Activated CD8-positive, alpha-beta memory T cell treated with anti-CD3 and anti-CD28 coated beads, Interleukin-2, amount 50 U/mL, for 48 hours (primary cell): ENCODE results near the gene SHF.

Experiments
- DNase-seq: peaks from one replicate; pipeline ENCODE4 v3.0.0-alpha.2; 2020

The SHF gene

DNA sequence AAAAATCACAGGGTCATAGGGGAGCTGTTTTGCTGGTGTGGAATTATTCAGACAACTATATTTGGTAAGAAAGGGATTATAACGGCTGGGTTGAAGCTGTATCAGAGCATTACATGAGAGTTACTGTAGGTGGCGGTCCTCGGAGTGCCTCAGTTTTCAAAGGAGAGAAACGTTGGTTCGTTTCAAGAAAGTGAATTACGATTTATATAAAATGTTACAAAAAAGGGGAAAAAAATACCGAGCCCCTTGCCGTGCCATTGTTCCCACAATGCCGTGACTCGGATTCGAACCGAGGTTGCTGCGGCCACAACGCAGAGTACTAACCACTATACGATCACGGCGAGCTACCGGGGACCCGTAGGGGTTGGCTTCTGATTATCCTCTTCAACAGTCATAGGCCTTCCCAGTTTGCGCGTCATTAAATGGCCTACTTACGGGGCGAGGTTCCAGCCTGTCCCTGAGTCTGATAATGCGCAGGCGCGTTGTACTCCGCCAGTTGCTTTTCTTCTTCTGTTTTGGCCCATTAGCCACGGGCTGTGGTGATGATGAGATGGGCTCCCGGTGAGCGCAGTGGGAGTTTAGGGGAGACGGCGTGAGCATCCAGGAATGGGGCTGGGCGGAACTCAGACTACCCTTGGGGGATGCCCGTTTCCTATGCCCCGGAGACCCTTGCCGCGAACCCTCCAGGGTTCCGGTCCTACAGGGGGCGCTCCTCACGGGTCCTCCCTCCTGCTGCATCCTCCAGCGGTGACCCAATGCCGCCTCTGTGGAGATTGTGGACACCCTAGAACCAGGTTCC, 10.8 kb upstream of the SHF start:
- peak; percentile 98 for DNase-seq

DNA sequence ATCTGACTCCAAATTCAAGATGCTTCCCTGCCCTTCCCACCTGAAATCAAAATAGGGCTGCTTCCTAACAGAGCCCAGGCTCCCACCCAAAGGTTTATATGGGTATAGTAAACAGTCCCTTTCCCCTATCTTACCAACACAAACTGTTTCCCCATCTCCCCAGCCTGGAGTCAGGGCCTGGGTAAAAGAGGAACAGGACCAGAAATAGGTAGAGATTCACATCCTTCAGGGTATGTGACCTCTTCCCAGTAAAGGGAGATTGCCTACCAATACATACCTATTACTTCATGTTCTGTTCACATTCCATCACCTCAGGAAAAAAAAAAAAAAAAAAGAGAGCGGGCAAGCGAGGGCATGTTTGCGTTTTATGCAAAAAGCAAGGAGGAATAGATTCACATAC, 9.7 kb upstream of the SHF start:
- no peak for DNase-seq

DNA sequence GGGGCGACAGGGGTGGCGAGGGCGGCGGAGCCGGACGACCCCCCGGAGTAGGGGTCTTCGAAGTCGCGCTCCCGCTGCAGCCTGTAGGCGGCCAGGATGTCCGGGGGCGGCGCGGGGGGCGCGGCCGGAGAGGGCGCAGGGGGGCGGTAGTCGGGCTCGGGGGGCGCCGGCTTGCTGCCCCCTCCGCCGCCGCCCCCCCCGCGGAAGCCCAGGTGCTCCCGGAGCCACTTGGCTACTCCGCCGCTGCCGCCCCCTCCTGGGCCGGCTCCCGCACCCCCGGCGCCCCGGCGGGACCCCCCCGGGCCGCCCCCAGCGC, 230 bp downstream of the SHF start:
- DNase-seq = no peak

DNA sequence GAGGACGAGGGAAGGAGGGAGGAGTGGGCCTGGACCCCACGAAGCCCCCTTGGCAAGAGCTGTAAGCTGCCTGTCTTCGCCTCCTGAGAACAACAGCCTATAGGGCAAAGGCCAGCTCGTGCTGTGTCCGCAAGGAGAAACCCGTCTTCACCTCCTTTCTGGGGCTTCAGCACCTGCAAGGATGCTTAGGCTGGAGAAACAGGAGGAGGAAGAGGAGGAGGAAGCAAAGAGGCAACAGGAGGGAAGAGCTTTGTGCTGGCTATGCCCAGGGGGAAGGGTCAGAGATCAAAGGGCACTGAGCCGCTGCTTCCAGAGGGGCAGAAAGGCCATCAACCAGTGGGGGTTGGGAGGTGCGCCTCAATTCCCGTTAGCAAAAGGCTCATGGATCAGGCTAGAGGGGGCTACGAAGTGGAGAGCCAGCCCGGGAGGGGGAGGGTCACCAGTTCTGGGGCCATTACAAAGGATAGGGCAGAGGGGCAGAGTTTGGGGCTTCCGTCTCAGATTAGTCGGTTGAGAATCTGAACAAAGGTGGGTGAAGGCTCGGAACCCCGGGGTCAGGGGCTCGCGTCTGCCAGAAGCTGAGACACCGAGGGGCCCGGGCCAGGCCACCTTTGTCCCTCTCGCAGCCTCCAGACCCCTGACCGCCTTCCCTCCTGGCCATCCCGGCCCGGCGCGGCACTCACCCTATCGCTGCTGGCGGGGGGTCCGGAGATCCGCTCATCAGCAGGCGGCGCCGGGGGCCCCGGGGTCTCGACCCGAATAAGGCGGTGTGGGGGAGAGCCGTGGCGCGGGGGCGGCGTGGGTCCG, 792 bp downstream of the SHF start:
- no peak for DNase-seq

DNA sequence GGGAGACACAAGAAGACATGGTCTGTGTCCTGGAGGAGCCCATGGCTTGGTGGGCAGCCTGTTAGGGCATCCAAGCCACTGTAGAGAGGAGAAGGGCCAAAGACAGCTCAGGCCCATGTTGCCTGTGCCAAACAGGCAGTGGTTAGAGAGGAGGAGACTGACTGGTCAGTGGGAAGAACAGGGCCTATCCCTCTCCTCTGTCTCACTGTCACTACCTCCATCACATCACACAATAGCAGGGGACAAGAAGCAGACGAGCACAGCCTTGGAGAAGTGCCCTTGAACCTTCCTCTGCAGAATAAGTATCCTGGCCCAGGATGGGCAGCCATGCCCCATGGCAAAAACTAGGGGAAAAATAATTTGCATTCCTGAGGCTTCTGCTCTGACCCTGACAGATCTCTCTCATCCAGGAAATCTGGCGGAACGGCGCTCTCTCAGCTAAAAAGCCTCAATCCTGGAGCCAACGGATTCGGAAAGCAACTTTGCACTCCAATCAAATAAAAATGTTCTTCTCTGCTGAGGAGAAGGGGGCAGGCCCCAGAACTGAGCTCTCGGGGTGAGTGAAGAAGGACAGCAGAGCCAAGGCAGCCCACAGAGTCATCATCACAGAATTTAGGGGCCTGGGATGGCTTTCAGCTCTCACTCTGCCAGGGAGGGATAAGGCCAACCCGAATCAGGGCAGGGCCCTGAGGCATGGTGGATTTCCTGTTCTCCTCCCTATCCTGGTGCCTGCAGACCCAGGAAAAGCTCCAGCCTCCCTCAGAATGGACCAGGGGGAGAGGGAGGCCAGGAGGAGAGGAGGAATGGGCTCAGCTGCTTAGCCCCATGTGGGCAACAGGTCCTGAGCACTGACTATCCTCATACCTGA, 1.6 kb downstream of the SHF start:
- DNase-seq = no peak

DNA sequence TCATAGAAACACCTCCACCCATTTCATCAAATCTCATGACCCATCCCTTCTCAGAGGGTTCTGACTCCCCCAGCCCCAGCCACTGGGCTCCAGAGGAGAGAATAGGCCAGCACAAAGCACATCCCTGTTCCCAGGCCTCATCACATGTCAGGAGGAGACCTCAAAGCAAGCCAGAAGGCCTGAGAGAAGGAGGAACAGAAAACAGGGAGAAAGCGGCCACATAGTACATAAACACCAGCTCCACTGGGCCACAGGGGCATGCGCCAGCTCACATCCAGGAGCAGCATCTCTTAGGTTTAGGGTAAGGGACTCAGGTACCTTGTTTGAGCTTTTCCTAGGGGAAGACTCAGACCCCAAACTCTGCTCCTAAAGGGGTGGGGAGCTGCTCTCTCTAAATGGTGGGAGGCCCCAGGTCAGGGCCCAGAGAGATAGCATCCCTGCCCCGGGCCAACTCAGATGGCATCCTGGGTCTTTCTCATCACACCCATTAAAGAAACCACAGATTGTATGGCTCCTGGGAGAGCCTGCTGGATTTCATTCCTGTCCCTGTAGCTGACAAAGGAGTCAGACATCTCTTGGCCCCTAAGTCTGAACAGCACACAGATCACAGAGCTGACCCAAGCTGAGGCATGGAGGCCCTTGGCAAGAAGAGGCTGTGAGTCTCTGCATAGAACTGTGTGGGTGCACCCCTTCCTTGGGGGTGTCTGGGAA, 2.5 kb downstream of the SHF start:
- no peak for DNase-seq

DNA sequence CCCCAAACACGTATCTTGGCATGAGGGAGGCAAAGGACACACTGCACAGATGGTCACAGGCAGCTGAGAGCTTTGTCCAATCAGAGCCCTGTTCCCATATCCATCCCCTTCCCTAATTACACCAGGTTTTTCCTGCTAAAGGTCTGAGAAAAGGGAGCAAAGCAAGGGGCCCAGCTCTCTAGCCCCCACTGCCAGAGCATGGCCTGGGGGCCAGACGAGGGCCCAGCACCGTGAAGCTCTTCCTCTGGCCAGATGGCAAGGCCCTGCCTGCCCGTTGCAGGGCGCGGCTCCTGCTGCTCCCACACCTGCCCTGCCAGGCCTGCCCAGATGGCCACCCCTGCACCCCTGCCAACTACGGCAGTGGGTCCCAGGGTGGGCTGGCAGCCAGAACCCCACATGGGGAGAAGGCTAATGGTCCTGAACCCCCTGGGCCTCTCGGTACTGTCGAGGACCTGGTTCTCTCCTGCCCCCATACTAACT, 3.2 kb downstream of the SHF start:
- no peak for DNase-seq

DNA sequence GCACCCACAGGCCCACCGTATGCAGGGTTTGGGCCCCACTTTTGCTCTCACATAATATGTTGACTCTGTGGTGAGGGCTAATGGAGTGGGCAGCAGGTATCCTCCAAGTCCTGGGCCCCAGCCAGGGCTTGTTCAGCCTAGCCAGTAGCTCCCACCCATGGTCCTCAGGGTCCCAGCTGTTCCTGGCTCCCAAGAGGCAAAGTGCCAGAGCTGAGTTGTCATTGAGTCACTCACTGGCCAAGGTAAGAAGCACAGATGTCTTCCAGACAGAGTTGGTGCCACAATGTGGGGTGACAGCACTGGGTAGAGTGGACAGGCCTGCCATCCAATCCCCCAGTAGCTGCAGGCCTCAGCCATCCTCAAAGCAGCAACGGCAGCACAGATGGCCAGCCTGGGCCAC, 4.3 kb downstream of the SHF start:
- DNase-seq = no peak

DNA sequence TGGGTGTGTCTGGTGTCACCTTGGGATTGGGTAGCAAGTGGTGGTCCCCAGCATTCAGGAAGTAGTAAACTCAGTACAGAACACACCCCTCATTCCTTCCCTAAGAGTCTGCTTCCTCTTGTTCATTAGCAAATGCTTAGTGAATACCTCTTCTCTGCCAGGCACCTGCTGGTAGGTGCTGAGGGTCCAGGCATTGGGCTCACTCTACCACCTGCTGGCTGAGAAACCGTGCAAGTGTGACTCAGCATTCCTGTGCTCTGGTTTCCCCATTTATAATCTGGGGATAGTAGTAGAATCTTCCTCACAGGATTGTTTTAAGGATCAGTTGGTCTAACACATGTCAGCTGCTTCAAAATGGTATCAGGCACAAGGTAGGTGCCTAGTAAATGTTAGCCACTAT, 4.8 kb downstream of the SHF start:
- no peak for DNase-seq

DNA sequence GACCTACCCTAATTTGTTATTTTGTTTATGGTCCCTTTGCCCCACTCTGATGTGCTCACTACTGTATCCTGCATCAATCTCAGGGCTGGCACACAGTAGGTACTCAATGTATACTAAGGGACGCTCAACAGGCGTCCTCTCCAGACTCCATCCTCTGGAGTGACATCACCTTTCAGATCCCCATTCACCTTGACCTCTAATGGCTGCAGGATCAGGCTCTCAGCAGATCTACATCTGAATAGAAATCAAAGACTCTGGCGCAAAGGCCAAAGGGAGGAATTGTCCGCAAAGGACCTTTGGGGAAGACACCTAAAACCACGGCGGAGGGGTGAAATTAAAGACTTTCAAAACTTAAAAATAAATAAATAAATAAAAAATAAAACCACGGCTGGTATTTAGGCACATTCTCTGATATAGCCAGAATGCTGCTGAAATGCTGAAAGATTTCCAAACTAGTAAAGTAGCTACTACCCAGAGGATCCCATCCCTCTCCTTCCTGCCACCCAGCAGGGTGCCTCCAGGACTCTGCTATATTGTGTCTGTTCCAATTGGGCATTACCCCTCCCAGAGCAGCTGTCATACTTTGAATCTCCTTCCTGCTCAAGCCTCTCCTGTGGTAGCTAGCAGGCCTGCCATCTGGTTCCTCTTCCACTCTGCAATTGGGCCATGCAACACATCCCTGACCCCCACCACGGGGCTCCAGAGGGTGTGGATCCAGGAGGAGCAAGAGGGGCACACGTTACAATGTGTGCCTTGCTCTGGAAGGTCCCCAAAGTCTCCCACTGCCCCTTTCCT, 6.1 kb downstream of the SHF start:
- DNase-seq = no peak

DNA sequence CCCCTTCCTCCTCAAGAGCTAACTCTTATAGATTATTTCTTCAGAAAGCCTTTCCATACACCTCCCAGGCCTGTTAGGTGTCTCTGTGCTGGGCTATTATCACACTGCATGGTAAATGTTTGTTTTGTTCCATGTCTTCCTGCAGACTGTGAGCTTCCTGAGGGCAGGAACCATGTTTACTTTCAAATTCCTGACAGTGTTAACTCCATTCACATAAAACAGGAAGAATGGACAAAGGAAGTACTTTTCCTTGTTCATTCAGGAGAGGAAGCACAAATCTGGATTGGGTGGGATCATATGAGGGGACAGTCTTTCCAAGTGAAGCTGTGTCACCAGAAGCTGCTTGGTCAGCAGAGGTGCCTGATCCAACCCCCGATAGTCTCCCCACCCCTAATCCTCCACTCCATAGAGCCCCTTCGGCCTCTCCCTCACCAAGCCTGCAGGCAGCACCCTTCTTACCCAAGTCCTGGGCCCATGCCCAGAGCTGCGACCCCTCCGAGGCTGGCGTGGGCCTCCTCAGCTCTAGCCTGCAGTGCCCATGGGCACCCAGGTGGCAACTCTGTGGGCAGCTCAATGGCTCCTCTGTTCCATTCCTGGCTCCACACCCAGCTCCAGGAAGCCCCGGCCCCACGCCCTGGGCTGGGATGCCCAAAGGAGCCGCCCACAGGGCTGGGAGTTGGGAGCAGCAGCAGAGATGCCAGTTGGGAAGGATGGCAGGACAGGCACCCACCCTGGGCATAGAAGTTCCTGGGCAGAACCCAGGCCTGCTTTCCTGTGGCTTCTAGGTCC, 6.9 kb downstream of the SHF start:
- peak; percentile 41 for DNase-seq

DNA sequence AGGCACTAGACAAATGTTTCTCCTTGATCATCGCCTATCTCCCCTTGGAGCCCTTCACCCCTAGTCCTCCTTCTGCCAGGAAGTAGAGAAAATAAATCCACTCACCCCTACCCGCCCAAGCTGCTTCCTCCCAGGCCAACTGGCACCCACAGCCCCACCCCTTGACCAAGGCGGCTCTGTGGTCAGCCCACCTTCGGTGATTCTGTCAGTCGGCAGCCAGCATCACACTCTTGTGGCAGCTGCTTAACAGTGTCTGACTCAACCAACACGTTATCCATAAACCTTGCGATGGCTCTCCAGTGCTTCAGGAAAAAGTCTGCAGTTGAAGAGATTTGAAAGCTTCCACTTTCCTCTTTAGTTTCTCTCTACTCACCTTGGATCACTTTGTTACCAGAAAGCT, 7.6 kb downstream of the SHF start:
- DNase-seq = no peak

DNA sequence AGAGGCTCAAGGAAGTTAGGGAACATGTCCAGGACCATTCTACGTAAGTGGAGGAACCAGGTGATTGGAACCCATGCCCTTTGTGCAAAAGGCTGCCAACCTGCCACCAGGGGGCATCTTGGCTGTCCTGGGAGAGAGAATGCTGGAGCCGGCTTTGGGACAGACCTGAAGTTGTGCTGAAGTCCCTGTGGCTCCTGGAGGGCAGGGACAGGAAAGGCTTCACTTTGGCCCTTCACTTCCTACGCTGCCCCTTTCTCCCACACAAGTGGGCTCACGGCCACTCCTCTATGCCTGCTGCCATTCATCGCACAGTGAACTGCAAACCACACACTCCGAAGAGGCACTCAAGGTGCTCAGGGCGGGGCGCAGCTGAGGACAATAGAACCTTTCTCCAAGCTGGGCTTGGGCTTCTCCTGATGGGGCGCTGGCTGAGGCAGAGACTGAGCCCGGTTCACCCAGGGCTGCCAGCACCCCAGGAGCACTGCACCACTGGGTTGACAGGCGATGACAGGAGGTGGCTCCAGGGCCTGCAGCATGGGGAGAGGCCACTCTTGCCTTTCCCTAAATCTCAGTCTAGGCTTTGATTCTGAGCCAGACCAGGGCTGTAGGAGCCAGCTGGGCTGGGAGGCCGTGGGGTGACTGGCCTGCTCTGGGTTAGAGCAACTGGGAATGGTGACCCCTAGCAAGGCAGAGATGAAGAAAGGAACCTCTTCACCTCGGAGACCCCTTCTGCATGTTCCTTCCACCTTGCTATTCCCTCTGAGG, 8.4 kb downstream of the SHF start:
- no peak for DNase-seq

DNA sequence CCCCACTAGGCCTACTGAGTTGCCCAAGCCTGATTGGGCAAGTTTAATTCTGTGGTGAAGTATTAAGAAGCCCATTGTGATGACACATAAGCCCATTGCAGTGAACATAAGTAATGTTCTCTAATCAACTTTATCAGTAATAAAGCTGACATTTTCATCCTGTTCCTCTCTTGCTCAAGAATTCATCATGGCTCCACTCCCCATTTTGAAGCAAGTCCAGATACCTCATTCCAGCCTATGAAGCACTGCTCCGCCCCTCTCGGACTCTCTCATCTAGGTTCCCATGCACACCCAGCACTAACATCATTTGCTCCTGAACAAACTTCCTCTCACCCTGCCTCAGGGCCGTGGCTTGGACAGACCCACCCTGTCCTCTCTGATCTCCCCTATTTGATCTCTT, 10.5 kb downstream of the SHF start:
- DNase-seq = no peak

DNA sequence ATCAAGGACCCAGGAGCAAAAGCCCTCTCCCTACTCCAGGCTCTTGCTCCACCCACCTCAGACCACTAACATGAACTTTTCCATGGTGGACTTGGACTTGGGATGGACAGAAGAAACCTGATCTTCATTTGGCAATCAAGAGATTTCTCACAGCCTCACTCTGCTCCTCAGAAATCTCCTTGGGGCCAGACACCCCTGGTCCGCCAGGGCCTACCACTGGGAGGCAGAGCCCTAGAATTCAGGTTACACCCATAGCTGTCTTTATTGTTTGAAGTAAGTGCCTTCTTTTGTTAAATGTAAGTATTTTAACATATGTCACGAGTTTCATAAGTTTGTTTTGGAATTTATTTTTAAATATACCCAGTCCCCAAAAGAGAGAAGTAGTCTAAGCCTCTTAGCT, 13.2 kb downstream of the SHF start:
- no peak for DNase-seq

DNA sequence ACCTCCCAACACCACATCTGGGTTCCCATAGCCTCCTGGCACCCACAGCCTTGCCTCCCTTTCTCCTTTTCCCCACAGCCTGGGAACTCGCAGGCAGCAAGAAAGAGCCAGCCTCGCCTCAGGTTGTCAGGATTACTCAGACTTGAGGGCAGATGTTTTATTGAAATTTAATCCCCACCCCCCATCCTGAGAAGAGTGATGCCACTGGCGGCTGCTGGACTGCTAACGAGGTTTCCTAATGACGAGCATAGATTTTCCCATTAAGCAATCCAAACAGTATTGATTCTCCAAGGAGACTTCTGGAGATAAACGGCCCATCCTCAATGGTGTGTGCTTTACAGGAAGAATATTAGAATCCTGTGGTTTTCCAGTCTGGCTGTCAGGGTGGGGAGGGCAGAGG, 13.7 kb downstream of the SHF start:
- no peak for DNase-seq

DNA sequence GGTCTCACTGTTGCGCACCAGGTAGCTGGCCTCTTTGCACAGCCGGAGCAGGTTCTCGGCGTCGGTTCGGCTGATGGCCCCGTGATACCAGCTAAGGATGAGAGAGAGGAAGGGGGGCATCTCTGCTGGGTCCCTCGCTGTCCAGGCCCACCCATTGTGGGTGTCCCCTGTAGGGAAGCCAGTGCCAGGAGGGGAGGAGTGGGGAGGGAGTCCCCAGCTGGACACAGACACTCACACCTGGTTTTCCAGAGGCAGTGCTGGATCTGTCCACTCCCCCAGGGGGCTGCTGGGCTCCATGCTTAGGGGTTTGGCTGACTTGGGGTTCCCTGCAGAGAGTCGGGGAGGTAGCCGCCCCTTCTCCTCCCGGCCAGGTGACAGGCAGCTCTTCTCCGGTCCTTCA, 15.9 kb downstream of the SHF start:
- no peak for DNase-seq

DNA sequence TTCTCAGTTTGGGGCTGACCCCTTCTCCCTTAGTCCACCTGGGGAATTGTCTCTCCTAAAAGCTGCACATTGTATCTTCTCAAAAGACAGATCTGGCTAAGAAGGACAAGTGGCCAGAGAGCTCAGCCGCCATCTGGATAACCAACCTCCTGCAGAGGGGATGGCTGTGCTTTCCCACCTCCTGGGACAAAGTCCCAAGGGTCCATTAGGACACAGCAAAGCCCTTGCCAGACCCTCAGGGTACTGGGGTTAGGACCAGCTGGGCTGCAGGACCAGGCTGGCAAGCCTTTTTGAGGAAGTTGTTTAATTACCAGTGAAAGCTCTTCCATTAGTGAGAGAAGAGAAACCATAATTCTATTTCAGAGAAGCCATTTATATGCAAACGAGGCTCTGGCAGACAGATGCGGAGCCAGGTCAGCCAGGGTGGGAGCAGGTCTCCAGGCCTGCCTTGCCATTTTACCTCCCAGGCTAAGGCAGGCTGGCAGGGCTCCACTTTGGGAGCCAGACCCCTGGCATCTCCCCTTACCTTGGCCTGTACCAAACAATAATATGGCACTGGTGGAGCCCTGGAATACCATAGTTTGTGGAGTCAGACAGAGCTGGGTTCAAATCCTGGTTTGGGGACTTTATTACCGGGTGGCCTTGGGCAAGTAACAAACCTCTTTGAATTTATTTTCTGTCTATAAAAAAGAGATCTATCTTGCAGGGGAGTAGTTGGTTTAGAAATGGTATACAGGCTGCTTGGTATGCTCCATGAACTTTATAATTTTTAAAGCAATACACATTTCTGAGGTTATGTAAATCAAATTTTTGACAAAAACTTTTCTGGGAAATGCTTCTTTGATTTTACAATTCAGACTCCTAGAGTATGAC, 17.9 kb downstream of the SHF start:
- no peak for DNase-seq
